AG08395 (cell line): ENCODE results near the gene GLDN.

Experiments
- DNase-seq: peaks from one replicate; pipeline ENCODE4 v3.0.0; 2012; ENCODE audit warnings: mixed read lengths, low spot score

The GLDN gene

DNA sequence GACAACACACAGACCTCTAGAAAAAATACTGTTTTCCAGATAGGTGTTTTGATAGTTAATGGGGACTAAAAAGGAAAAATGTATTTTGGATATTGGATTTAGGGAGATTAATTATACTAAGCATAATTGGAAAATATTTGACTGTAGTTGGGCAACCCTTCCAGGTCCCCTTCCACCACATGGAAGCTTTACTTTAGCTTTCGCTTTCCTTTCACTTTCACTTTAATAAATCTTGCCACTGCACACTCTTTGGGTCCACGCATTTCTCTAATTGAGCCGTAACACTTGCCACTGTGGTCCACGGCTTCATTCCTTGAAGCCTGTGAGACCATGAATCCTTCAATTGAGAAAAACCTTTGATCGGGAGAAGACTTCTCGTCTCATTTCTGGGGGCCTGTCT lies 15.5 kb downstream of the GLDN start:
- DNase-seq = no peak

- DNase-seq = no peak
Measured at GRCh38 chr15:51359981-51360380, 18.5 kb downstream of the GLDN start.

- no peak for DNase-seq
Measured at GRCh38 chr15:51363383-51363782, 21.9 kb downstream of the GLDN start.

DNA sequence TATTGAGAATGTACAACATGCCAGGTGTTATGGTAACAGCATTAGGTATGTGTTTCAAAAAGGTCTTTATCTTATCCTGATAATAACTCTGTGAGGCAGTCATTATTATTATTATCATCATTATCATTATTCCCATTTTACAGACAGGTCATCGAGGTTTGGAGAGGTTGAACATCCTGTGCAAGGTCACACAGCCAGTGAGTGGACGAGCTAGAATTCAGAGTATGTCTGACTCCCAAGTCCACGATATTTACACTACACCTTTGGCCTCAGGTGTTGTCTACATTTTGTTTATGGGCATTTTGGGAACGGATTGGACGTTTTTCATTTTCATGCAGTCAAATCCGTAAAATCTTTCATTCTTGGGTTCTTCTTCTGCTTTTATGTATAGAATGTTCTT lies 24.0 kb downstream of the GLDN start:
- no peak for DNase-seq

DNA sequence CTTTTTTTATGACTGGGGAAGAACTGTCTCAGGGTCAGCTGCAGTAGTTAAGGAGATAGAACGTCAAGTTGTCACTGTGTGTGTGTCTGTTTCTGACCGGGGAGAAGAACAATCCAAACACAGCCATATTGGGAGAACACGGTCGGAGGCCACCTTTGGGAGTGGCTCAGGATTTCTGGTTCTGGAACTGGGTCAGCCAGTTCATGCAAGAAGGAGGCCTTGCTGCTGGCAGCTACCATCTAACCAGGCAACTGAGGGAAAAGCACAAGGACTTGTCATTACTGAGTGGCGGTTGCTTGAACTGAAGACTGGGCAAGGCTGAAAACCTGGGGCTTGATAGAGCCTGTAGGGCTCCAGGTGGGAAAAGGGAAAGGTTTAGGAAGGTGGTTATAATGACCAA lies 24.6 kb downstream of the GLDN start:
- no peak for DNase-seq

- DNase-seq = peak; percentile 55
Measured at GRCh38 chr15:51366920-51367319, 25.5 kb downstream of the GLDN start.

DNA sequence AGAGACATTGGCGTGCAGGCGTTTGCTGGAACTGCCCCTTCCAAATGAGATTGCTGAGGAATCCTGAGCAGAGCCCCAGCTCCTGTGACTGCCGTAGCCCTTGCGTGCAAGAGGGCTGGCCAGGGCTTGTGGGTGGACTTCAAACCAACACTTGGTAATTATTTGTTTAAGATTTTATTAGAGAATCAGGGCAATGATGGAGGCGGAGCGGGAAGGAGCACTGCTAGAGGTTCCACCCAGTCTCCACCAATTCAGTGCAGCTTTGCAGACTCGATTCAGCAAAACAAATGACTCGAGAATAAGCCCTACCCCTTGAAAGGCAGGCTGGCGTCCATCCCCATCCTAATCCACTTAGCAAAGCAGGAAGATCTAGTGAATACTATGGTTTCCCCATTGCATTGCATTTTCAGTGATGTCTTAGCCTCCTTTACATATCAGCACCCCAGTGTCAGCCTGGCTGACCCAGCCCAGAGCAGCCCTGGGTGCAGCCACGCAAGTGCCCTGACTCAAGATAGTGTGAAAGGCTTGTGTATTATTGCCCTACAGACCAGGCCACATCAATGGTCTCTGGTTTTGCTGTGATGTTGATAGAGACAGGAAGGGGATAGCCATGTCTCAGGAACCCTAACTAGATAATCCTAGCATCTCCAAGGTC lies 26.0 kb downstream of the GLDN start:
- DNase-seq = peak; percentile 48

- no peak for DNase-seq
Measured at GRCh38 chr15:51368307-51368706, 26.9 kb downstream of the GLDN start.

DNA sequence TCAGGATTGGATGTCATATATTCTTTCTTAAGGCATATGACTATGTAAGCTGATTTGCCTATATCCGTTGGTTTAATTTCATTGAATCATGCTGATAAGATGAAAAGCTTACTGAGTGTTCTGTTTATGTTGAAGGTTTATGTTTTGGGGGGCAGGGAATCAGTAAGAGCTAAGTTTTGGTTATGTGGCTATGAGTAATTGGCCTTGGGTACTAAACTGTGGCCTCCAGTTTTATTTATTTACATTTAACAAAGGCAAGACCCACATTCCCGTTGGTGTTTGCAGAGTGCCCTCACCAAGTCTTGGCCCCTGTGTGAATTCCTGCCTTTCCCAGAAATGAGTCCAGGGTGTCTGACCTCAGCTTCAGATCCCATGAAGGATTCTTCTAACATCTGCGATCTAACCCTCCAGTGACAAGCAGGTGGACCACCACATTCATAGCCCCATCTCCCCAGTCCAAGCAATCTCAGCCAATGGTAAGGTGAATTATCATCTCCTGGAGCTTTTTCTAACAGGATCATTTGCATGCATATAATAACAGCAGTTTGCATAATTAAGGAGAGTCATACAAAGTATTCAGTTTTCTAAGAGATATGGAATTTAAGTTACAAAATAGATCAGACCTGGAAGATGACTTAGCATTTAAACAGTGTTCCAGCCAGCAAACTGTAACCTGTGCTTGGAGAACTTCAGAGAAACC lies 27.4 kb downstream of the GLDN start:
- DNase-seq = peak; percentile 38

- no peak for DNase-seq
Measured at GRCh38 chr15:51369451-51369761, 28.0 kb downstream of the GLDN start.

- DNase-seq = no peak
Measured at GRCh38 chr15:51371266-51371665, 29.8 kb downstream of the GLDN start.

GRCh38 chr15:51374131-51374530 lies 32.7 kb downstream of the GLDN start:
- no peak for DNase-seq

DNA sequence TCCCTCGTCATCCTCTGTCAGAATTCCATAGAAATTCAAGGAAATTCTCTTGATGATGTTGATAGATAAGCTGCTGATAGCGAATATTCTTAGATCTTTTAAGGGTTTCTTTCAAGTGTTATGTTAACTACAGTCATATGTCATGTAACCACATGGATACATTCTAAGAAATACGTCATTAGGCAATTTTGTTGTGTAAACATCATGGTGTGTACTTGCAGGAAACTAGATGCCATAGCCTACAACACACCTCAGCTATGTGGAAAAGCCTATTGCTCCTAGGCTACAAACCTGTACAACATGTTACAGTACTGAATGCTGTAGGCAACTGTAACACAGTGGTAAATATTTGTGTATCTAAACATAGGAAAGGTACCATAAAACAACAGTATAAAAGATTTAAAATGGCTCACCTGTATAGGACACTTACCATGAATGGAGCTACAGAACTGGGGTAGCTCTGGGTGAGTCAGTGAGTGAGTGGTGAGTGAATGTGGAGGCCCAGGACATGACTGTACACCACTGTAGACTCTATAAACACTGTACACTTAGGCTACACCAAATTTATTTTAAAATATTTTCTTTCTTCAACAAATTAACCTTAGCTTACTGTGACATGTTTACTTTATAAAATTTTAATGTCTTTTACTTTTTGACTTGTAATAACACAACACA lies 34.6 kb downstream of the GLDN start:
- DNase-seq = no peak

DNA sequence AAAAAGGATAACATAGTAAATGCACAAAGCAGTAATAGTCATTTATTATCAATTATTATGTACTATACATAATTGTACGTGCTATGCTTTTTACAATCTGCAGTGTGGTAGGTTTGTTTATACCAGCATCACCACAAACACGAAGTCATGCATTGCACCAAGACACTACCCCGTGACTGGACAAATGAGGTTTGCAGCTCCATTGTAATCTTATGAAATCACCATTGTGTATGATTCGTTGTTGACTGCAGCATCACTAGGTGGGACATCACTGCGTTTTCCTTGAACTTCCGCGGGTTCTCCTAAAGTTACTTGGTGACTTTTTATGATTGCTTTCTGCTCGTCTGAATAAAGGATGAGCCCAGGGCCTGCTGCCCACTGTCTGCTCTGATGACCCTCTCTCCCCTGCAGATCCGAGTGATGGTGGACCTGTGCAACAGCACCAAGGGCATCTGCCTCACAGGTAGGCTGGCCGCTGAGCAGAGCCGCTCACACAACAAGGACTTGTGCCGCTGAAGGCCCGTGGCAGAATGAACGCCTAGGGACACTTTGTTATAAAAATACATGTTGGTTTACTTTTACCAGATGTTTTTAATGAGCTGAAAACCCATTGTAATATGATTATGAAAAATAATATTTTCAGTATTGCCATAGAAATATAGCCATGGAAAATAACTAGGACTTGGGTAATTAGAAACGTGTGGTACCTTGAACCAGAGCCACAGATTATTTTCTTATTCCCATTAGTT lies 35.8 kb downstream of the GLDN start:
- peak; percentile 84 for DNase-seq

GRCh38 chr15:51378406-51378805 lies 37.0 kb downstream of the GLDN start:
- no peak for DNase-seq

DNA sequence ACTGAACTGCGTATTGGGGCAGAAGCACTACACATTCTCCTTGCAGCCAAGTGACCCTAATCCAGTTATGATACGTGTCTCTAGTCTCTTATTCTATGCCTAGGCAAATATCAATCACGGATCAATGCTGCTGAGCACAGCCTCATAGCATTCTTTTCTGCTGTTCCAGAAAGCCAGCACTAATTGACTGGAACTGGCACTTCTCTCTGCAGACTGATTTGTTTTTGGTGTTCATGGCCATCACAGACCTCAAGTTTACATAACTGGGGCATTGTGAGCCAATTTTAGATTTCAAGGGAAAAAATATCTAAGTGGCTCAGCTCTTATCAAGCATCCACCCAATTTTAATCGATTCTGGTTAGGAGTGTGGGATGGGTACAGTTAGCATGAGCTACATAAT lies 37.9 kb downstream of the GLDN start:
- no peak for DNase-seq

- DNase-seq = peak; percentile 83
Measured at GRCh38 chr15:51380999-51381806, 39.7 kb downstream of the GLDN start.

DNA sequence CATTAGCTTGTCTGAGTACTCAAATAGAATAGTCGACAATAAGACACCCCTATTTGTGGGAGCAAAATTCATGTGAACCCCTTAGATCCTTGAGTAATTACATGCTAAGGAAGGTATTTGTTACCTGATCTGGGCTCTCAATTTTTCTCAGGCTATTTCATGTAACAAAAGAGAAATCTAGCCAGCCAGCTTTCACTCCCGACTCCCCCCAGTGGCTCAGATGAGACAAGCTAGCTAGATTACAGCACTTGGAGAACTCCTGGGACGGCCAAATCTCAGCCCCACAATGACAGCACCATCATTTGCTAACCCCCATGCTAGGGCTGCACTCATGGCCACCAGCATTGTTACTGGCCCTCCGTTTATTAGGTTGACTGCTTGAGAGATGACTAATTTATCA lies 41.3 kb downstream of the GLDN start:
- peak; percentile 70 for DNase-seq

DNA sequence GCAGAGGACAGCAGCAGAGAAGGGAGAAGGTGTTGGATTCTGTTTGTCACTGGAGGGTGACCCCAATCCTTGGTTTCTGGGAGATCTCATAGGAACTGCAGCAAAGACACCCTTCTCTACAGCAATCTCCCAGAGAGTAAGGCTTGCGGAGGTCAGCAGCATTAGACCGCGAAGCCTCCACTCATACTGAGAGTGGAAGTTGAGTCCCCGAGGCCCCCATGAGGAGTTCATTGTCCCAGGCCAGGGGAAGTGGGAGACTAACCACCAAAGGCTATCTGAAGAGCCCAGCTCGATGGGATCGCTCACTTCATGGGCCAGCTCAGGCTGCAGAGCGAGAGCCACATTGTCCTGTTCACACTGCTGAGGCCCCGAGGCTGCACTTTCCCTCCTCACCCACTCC lies 44.6 kb downstream of the GLDN start:
- no peak for DNase-seq

DNA sequence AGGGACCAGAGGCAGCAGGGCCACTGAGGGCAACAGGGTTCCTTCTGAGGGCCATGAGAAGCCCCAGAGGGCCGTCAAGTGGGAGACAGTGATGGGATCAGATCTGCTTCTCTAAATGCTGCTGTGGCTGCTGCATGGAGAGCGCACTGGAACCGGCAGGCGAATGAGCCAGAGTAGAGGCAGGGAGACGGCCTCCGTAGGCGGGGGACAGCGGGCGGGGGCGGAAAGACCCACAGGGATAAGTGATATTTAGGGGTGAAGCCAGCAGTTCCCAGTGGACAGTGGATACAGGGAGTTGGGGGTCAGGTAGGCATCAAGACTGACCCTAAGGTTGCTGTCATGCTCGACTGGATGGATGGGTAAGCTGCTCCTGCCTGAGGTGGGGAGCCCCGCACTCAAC lies 45.0 kb downstream of the GLDN start:
- DNase-seq = no peak

GRCh38 chr15:51386960-51387698 lies 45.7 kb downstream of the GLDN start:
- no peak for DNase-seq
